GM12874 (cell line): ENCODE measurements around the gene RGS19.

Source experiments
- TF ChIP-seq, protein P1 (sequence below): IDR thresholded peaks from 2 replicates; pipeline ENCODE4 v1.5.1; 2011; ENCODE audit warnings: low read depth, mild to moderate bottlenecking, control low read depth, low read length, moderate library complexity; ENCODE audit not compliant: insufficient read depth

Gene RGS19

DNA sequence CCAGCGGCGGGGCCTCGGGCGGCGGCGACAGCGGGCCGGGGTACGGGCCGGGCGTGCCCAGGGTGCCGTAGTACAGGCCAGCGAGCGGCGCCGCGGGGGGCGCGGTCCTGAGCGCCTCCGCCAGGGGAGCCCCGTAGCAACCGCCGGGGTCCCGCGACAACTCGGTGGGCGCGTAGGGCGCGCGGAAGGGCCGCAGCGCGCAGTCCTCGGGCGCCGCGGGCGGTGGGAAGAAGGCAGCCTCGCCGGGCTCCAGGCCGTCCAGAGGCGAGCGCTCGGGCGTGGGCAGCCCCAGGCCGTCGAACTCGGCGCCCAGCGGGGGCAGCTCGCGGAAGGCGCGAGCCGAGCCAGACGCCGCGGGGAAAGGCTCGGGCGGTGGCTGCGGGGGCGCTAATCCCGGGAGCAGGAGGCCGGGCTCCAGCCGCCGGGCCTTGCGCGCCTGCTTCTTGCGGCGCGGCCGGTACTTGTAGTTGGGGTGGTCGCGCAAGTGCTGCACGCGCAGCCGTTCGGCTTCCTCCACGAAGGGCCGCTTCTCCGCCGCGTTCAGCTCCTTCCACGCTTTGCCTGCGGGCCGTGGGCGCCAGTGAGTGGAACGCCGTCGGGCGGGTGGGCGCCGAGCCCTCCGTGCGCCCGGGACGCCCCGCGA lies 30.8 kb downstream of the RGS19 start:
- TF ChIP-seq, protein P1, sequence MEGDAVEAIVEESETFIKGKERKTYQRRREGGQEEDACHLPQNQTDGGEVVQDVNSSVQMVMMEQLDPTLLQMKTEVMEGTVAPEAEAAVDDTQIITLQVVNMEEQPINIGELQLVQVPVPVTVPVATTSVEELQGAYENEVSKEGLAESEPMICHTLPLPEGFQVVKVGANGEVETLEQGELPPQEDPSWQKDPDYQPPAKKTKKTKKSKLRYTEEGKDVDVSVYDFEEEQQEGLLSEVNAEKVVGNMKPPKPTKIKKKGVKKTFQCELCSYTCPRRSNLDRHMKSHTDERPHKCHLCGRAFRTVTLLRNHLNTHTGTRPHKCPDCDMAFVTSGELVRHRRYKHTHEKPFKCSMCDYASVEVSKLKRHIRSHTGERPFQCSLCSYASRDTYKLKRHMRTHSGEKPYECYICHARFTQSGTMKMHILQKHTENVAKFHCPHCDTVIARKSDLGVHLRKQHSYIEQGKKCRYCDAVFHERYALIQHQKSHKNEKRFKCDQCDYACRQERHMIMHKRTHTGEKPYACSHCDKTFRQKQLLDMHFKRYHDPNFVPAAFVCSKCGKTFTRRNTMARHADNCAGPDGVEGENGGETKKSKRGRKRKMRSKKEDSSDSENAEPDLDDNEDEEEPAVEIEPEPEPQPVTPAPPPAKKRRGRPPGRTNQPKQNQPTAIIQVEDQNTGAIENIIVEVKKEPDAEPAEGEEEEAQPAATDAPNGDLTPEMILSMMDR, result no peak

DNA sequence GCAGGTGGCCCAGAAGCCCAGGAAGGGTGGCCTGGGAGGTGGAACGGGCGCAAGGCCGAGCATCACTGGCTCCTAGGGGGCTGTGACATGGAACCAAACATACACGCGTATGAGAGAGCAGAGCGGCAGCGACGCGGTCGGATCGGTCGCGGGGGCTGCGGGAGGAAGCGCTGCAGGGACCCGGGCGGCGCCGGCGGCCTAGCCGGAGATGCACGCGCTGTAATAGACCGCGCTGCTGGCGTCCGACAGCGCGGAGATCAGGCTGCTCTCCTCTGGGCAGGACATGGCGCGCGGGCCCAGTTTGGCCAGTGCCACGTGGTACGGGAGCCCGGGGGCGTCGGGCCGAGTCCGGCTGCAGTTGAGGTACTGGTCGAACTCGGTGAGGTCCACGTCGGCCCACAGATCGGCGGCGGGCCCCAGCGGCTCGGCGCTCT lies 31.3 kb downstream of the RGS19 start:
- TF ChIP-seq, protein P1, result no peak

DNA sequence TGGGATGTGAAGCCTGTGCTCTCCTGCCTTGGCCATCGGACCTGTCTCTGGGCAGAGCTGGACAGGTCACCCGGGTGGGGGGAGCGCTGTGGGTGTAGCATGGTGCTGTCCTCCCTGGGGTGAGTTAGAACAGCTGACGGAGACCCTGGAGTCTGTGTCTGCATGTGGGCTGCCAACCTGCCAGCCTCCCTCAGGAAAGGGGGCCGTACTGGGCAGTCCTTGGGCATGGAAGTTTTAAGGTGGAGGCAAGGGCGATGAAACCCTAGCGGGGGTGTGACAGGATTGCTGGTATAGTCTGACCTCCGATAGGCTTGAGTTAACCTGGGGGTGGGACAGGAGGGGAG lies 32.3 kb downstream of the RGS19 start:
- TF ChIP-seq, protein P1, result no peak

DNA sequence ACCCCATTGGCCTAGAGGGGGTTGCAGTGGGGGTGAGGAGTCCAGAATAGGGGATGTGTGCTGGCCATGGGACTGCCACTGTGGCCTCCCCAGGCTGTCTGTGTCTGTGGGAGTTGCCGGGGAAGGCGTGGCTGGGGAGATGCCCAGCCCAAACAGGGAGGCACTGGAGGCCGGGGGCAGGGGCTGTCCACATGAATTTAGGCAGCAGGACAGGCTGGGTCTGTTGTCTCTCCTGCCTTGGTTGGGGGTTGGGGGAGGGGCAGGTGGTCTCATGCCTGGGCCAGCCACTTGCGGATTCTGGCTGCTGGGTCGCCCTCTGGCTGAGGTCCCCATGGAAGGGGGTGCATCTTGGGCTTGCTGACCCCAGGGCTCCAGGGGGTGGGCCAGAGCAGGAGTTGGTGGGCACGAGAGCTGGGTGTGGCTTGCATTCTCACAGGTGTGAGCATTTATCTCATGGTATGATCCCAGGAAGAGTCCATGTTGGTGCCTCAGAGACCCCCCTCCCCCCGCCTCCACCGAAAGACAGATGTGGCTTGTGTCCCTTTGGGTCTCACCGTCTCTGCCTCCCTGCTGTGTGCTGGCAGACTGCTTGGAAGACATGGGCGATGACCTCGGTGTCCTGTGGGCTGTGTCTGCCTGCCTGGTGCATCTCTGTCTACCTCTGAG lies 33.8 kb downstream of the RGS19 start:
- TF ChIP-seq, protein P1, result no peak

DNA sequence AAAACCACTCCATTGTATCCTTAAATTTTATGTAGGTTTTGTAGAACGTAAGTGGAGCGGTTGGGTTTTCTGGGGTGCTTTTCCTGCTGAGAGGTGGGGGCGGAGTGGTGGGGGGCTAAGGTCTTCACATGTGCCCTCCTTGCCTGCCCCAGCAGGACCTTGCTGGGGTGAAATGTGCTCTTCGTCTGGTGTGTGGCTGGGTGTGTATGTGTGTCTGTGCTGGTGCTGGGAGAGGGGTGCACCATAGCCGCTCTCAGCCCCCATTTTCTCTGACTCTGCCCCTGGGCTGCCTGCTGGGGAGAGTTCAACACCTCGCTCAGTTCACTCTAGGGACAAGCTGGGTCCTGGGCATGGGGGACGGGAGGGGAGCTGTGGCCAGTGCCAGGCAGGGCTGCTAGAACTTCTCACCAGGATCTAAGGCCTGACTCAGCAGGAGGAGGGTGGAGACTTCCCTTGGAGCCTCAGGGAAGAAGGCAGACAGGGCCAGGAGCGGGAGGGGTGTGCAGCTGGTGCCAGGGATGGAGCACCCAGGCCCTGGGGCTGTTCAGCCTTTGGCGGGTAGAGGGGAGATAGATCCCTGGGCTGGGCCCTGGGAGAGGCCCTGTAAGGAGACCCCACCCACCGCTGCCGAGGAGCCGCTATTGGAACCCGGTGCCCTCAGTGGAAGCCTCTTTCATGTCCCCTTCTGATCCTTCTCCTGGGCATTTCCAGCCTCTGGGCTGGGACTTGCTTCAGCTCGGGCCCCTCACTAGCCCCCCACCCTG lies 34.7 kb downstream of the RGS19 start:
- TF ChIP-seq, protein P1, result no peak

DNA sequence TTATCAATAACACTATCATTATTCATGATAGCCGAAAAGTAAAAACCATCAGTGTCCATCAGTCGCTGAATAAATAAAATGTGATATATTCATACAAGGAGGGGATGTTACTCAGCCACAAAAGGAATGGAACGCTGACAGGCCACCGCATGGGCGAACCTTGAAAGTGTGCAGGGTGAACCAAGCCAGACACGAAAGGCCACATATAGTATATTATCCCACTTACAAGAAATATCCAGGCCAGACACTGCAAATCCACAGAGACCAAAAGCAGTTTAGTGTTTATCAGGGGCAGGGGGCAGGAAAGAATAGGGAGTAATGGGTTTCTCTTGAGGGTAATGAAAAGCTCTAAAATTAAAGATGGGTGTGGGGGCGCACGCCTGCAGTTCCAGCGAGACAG lies 35.5 kb downstream of the RGS19 start:
- TF ChIP-seq, protein P1, result no peak

DNA sequence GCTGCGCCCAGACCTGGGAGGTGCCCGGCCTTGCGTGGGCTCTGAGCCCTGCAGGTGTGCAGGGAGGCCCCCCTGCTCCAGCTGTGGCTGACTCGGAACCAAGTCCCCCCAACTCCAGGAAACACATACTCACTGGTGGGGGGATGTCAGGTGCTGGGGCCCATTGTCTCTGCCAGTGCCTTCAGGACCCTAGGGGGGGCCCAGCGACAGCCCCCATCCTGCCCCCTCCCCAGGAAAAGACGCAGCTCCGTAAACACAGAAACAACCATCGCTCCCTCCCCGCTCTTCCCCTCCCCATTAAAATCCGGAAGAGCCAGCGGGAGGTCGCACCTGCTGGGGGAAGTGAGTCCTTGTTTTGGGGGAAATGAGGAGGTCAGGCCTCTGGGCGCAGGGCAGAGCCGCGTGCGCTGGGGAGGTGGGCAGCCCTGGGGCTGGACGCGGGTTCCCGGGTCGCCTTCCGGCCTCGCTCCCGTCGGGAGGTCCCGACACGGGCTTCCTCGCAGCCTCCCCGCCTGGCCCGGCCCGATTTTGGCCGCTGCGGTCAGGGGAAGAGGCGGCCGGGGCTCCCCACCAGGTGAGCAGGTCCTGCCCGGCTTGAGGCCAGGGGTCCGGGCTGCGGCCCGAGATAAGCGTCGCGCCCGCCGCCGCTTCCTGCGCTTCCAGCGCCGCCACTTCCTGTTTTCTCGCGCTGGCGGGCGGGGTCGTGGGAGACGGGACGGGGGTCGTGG lies 37.1 kb downstream of the RGS19 start:
- TF ChIP-seq, protein P1, result no peak
